Spleen (tissue), 11 donors: Measurements from ENCODE around the gene DNAJB6. TPM values are rescaled to one million over a fixed set of nuclear protein-coding genes. Genes with fewer than 3 reads are reported as not detected.
"Not testable (repeated sequence)": the region's sequence is repeated elsewhere in the genome, so short reads cannot be mapped to it uniquely, and the experiment has no call there.

Source experiments
- DNase-seq: peaks from one replicate; pipeline ENCODE4 v3.0.0-alpha.2; 2020
- H3K27ac ChIP-seq, 8 donors: fragments of 200-600 bp; sonication (generic) in 7 of 8; 1 replicate in 4 of 8; 2 replicates in 4 of 8; pipeline versions ENCODE4 v1.5.0 to v1.8.0; 2016 to 2021; ENCODE audit warnings: inconsistent platforms in 4 of 8, mild to moderate bottlenecking in 4 of 8, moderate library complexity in 1 of 8
- H3K27me3 ChIP-seq, 7 donors: fragments of 200-600 bp; sonication (generic) in 6 of 7; replicated peaks in 1 of 7; 1 replicate in 4 of 7; 2 replicates in 3 of 7; pipeline versions ENCODE4 v1.5.0 to v1.8.0; 2016 to 2021; ENCODE audit warnings: inconsistent platforms in 3 of 7, mild to moderate bottlenecking in 1 of 7
- H3K36me3 ChIP-seq, 6 donors: fragments of 200-600 bp; sonication (generic) in 5 of 6; 1 replicate in 4 of 6; 2 replicates in 2 of 6; pipeline versions ENCODE4 v1.5.0 to v1.8.0; 2016 to 2021; ENCODE audit warnings: inconsistent platforms in 2 of 6
- H3K4me1 ChIP-seq, 6 donors: fragments of 200-600 bp; sonication (generic) in 5 of 6; 1 replicate in 3 of 6; 2 replicates in 3 of 6; pipeline versions ENCODE4 v1.5.0 to v1.8.0; 2016 to 2021; ENCODE audit warnings: inconsistent platforms in 3 of 6
- H3K4me3 ChIP-seq, 8 donors: fragments of 200-600 bp; sonication (generic) in 7 of 8; 1 replicate in 4 of 8; 2 replicates in 4 of 8; pipeline versions ENCODE4 v1.5.0 to v1.8.0; 2016 to 2021; ENCODE audit warnings: inconsistent platforms in 4 of 8, mild to moderate bottlenecking in 4 of 8, moderate library complexity in 2 of 8
- H3K9me3 ChIP-seq, 8 donors: fragments of 200-600 bp; sonication (generic) in 7 of 8; 1 replicate in 4 of 8; 2 replicates in 4 of 8; pipeline versions ENCODE4 v1.5.0 to v1.8.0; 2016 to 2021; ENCODE audit warnings: inconsistent platforms in 4 of 8
- CTCF ChIP-seq, 11 experiments: fragments of 200-600 bp in 7 of 11; fragments of 450-650 bp in 4 of 11; sonication (generic) in 4 of 11; IDR thresholded peaks in 8 of 11; conservative IDR thresholded peaks in 3 of 11; 1 replicate in 7 of 11; 2 replicates in 4 of 11; pipeline versions ENCODE4 v1.4.0 to v1.8.0; 2016 to 2021; ENCODE audit warnings: antibody characterized with exemption in 11 of 11, inconsistent platforms in 4 of 11, mild to moderate bottlenecking in 1 of 11
- POLR2A ChIP-seq, 3 donors: fragments of 450-650 bp; IDR thresholded peaks; one replicate each; pipeline ENCODE4 v1.5.1; 2017; ENCODE audit warnings: antibody characterized with exemption in 3 of 3, mild to moderate bottlenecking in 1 of 3
- POLR2AphosphoS5 ChIP-seq, 3 donors: sonication (generic); formaldehyde crosslinking; IDR thresholded peaks; one replicate each; pipeline ENCODE4 v1.5.1; 2017; ENCODE audit warnings: antibody characterized with exemption in 3 of 3
- WGBS, 5 donors: extraction: QIAGEN DNeasy Blood & Tissue Kit in 3 of 5; methylation state at CpG; one replicate each; pipeline versions ENCODE4 v1.1.5 to v1.1.7; 2013 to 2018; 5-methylcytosine and 5-hydroxymethylcytosine counted together
- intact Hi-C: fragments of 100-400 bp; cut with DNase I; formaldehyde crosslinking; loops from one replicate; pipeline ENCODE4 v1.15.0; 2023; ENCODE audit warnings: low total_unique reads
- polyA plus RNA-seq, 3 donors: library from polyadenylated mRNA; stranded (reverse); fragments of 200-250 nt; gene quantifications; one replicate each; pipeline ENCODE4 v1.2.1, GENCODE V29; 2013
- total RNA-seq, 7 donors: library from RNA; depleted of rRNA in 3 of 7; stranded (reverse); fragments of >200 nt in 3 of 7; fragmentation: NEBNext Ultra II Directional in 4 of 7; extraction: Animal tissue kit (Norgen Biotek cat#: 25700) in 4 of 7; gene quantifications; one replicate each; pipeline versions ENCODE4 v1.1.0 to v1.2.1, GENCODE V29; 2016 to 2021
- donor health status: healthy with polysubstance abuse.
- donor health status: DM: no; HTN: no; CAD: no; lungs with moderate emphysema.
- donor health status: DM: no; HTN: no; CAD: no.
- donor health status: Bipolar disorder and iron deficiency.
- donor health status: healthy.
- donor health status: DM: no; HTN: no; CAD: no.
- donor health status: DM: yes; HTN: yes; CAD: no.

Gene DNAJB6
- total and polyA plus RNA-seq, 10 donors: 37.7 to 115 (median 92.0) TPM

- no peaks in the 10 kb centered on the region for H3K9me3 ChIP-seq
- 68 to 86% (median 74%) methylated on average over 4 of the region's 4 CpGs for WGBS, 5 donors
- no peaks in the 10 kb centered on the region for H3K36me3 ChIP-seq
- no peak for TF ChIP-seq POLR2AphosphoS5 (IDR thresholded peaks at IDR 0.05)
- no peak for TF ChIP-seq CTCF (IDR thresholded peaks at IDR 0.05 in 8 of 11, conservative IDR thresholded peaks at IDR 0.05 in 3 of 11)
- no peak for TF ChIP-seq POLR2A (IDR thresholded peaks at IDR 0.05)
- intact Hi-C loops: no loop called here
- DNase-seq: no peak
- H3K27me3 ChIP-seq: no peaks in the 10 kb centered on the region
- no peak overlapping the region for H3K4me3 ChIP-seq
- H3K4me1 ChIP-seq: peaks cover 0 to 20% (median 2%) of the 10 kb centered on the region in 6 donors
- no peak overlapping the region for H3K27ac ChIP-seq
Measured at GRCh38 chr7:157320608-157320980, 16.2 kb upstream of the DNAJB6 start.

GRCh38 chr7:157323401-157323800 lies 13.4 kb upstream of the DNAJB6 start:
- H3K4me1 ChIP-seq: peaks cover 0 to 14% (median under 1%) of the 10 kb centered on the region in 6 donors
- no peaks in the 10 kb centered on the region for H3K36me3 ChIP-seq
- no peak for TF ChIP-seq POLR2A (IDR thresholded peaks at IDR 0.05)
- no peak for TF ChIP-seq CTCF (IDR thresholded peaks at IDR 0.05 in 8 of 11, conservative IDR thresholded peaks at IDR 0.05 in 3 of 11)
- no peaks in the 10 kb centered on the region for H3K9me3 ChIP-seq
- intact Hi-C loops: no loop called here
- H3K27me3 ChIP-seq: no peaks in the 10 kb centered on the region
- no peak overlapping the region for H3K27ac ChIP-seq
- no peak overlapping the region for H3K4me3 ChIP-seq
- WGBS, 5 donors: 74 to 83% (median 79%) methylated on average over 4 of the region's 4 CpGs
- DNase-seq: no peak

- H3K36me3 ChIP-seq: no peaks in the 10 kb centered on the region
- TF ChIP-seq CTCF (IDR thresholded peaks at IDR 0.05 in 8 of 11, conservative IDR thresholded peaks at IDR 0.05 in 3 of 11) (no peak), POLR2A (IDR thresholded peaks at IDR 0.05) (no peak), POLR2AphosphoS5 (IDR thresholded peaks at IDR 0.05) (no peak)
- no peaks in the 10 kb centered on the region for H3K27me3 ChIP-seq
- no peak overlapping the region for H3K4me3 ChIP-seq
- WGBS, 5 donors: 76 to 89% (median 87%) methylated on average over 12 of the region's 12 CpGs
- H3K9me3 ChIP-seq: no peaks in the 10 kb centered on the region
- H3K27ac ChIP-seq: no peak overlapping the region
- intact Hi-C loops: no loop called here
- DNase-seq: no peak
- H3K4me1 ChIP-seq: peaks cover 0 to 6% (median 0%) of the 10 kb centered on the region in 6 donors
Measured at GRCh38 chr7:157329447-157329846, 7.4 kb upstream of the DNAJB6 start.

GRCh38 chr7:157330567-157330966 lies 6.2 kb upstream of the DNAJB6 start:
- WGBS, 5 donors: 72 to 90% (median 77%) methylated on average over 10 of the region's 10 CpGs
- intact Hi-C loops: not testable (repeated sequence)
- peaks cover 0 to 14% (median 4%) of the 10 kb centered on the region in 6 donors for H3K4me1 ChIP-seq

GRCh38 chr7:157331049-157331448 lies 5.8 kb upstream of the DNAJB6 start:
- peaks cover 0 to 19% (median 9%) of the 10 kb centered on the region in 6 donors for H3K4me1 ChIP-seq
- H3K27ac ChIP-seq, DNase-seq, intact Hi-C loops, H3K9me3 ChIP-seq, H3K36me3 ChIP-seq, H3K27me3 ChIP-seq, H3K4me3 ChIP-seq: not testable (repeated sequence)
- WGBS, 5 donors: 60 to 70% (median 64%) methylated on average over 7 of the region's 7 CpGs

More at GRCh38 chr7:157330567-157330966, 6.2 kb upstream of the DNAJB6 start:
- H3K27me3 ChIP-seq, H3K36me3 ChIP-seq, H3K27ac ChIP-seq, H3K4me3 ChIP-seq, DNase-seq, H3K9me3 ChIP-seq: not testable (repeated sequence)
